B cell (primary cell): ENCODE results near the gene TMEM35B. TPM values are rescaled to one million over a fixed set of nuclear protein-coding genes. Genes with fewer than 3 reads are reported as not detected.

ENCODE experiments used
- ATAC-seq: fragments of 200-7000 bp; cut with Tn5 transposase; one replicate; pipeline ENCODE4 v1.10.0; 2021; ENCODE audit warnings: low read depth, mild to moderate bottlenecking, moderate number of reproducible peaks, moderate library complexity
- CTCF ChIA-PET: fragments of 350-600 bp; sonication (Branson Sonifier 250); formaldehyde crosslinking; loops from one replicate; lab custom pipeline; 2021; ENCODE audit warnings: antibody characterized with exemption, inconsistent platforms; lab: Charles Lee
- POLR2A ChIA-PET: fragments of 350-600 bp; sonication (Branson Sonifier 250); formaldehyde crosslinking; loops from one replicate; lab custom pipeline; 2021; ENCODE audit warnings: antibody characterized with exemption; lab: Charles Lee
- DNase-seq: peaks from one replicate; pipeline ENCODE4 v3.0.0; 2013
- H2AFZ ChIP-seq: 2 replicates; pipeline ENCODE4 v1.6.1; 2012; ENCODE audit warnings: mild to moderate bottlenecking, low read depth, low read length; ENCODE audit not compliant: insufficient read depth, poor library complexity, severe bottlenecking
- H3K27ac ChIP-seq, 2 donors: 1 replicate in 1 of 2; 2 replicates in 1 of 2; pipeline ENCODE4 v1.5.1; 2012 to 2013; ENCODE audit warnings: low read length in 2 of 2, mild to moderate bottlenecking in 2 of 2, moderate library complexity in 1 of 2
- H3K27me3 ChIP-seq, 4 experiments: fragments of 200-600 bp in 1 of 4; sonication (generic) in 1 of 4; replicated peaks in 1 of 4; 1 replicate in 2 of 4; 2 replicates in 2 of 4; pipeline versions ENCODE4 v1.6.1 to v1.7.0; 2013 to 2016; ENCODE audit warnings: low read length in 3 of 4, mild to moderate bottlenecking in 2 of 4, mixed read lengths in 1 of 4, moderate library complexity in 1 of 4; ENCODE audit not compliant: insufficient read depth in 4 of 4, control insufficient read depth in 3 of 4; ENCODE audit errors: control extremely low read depth in 1 of 4
- H3K36me3 ChIP-seq, 2 experiments: replicated peaks in 1 of 2; 1 replicate in 1 of 2; 2 replicates in 1 of 2; pipeline versions ENCODE4 v1.6.1 to v1.7.1; 2013; ENCODE audit warnings: low read length in 1 of 2; ENCODE audit not compliant: insufficient read depth in 2 of 2, control insufficient read depth in 1 of 2; ENCODE audit errors: control extremely low read depth in 1 of 2, extremely low read depth in 1 of 2
- H3K4me1 ChIP-seq, 2 donors: fragments of 200-600 bp in 1 of 2; sonication (generic) in 1 of 2; 1 replicate in 1 of 2; 2 replicates in 1 of 2; pipeline versions ENCODE4 v1.5.1 to v1.6.1; 2013 to 2017; ENCODE audit warnings: low read length in 2 of 2; ENCODE audit not compliant: control insufficient read depth in 2 of 2, insufficient read depth in 2 of 2
- H3K4me2 ChIP-seq: replicated peaks from 2 replicates; pipeline ENCODE3; 2012; ENCODE audit warnings: mild to moderate bottlenecking, low read depth, low read length; ENCODE audit not compliant: poor library complexity, severe bottlenecking
- H3K4me3 ChIP-seq, 5 experiments: fragments of 200-600 bp in 1 of 5; sonication (generic) in 1 of 5; 1 replicate in 3 of 5; 2 replicates in 2 of 5; pipeline versions ENCODE4 v1.5.1 to v1.7.0; 2011 to 2016; ENCODE audit warnings: low read length in 4 of 5, mild to moderate bottlenecking in 4 of 5, low read depth in 2 of 5, control low read depth in 1 of 5, moderate library complexity in 1 of 5; ENCODE audit not compliant: insufficient read depth in 1 of 5; ENCODE audit errors: control extremely low read depth in 1 of 5, extremely low read depth in 1 of 5
- H3K79me2 ChIP-seq: fragments of 200-600 bp; sonication (generic); one replicate; pipeline ENCODE4 v1.6.0; 2016; ENCODE audit warnings: low read length; ENCODE audit not compliant: control insufficient read depth, insufficient read depth
- H3K9ac ChIP-seq: fragments of 200-600 bp; sonication (generic); 2 replicates; pipeline ENCODE4 v1.6.1; 2017; ENCODE audit warnings: mild to moderate bottlenecking, low read length, moderate library complexity
- H3K9me3 ChIP-seq, 3 donors: one replicate each; pipeline versions ENCODE4 v1.6.1 to v1.7.1; 2013; ENCODE audit warnings: low read length in 2 of 3; ENCODE audit not compliant: control insufficient read depth in 2 of 3, insufficient read depth in 1 of 3; ENCODE audit errors: control extremely low read depth in 1 of 3
- H4K20me1 ChIP-seq: 2 replicates; pipeline ENCODE4 v1.6.0; 2012; ENCODE audit warnings: mild to moderate bottlenecking, low read length; ENCODE audit not compliant: insufficient read depth, control insufficient read depth, poor library complexity, severe bottlenecking
- H3K27ac Mint-ChIP-seq: one replicate; pipeline ENCODE4 v1.8.0; 2021; ENCODE audit warnings: mixed read lengths
- H3K27me3 Mint-ChIP-seq: one replicate; pipeline ENCODE4 v1.8.0; 2021; ENCODE audit warnings: mixed read lengths
- H3K4me1 Mint-ChIP-seq: one replicate; pipeline ENCODE4 v1.8.0; 2021; ENCODE audit warnings: mixed read lengths
- H3K4me3 Mint-ChIP-seq: one replicate; pipeline ENCODE4 v1.8.0; 2021; ENCODE audit warnings: mixed read lengths
- H3K9me3 Mint-ChIP-seq: one replicate; pipeline ENCODE4 v1.8.0; 2022; ENCODE audit warnings: mixed read lengths; ENCODE audit not compliant: insufficient read depth
- CTCF ChIP-seq: fragments of 200-600 bp; IDR thresholded peaks from one replicate; pipeline ENCODE4 v1.8.0; 2022; ENCODE audit warnings: antibody characterized with exemption, mild to moderate bottlenecking
- WGBS: methylation state at CpG from one replicate; pipeline ENCODE4 v1.1.5; 2013; ENCODE audit warnings: missing lambda C conversion rate; ENCODE audit not compliant: insufficient coverage; 5-methylcytosine and 5-hydroxymethylcytosine counted together
- intact Hi-C: fragments of 100-400 bp; cut with micrococcal nuclease; formaldehyde crosslinking; loops from one replicate; pipeline ENCODE4 v1.10.0; 2022
- polyA plus RNA-seq: library from polyadenylated mRNA; depleted of rRNA; stranded (reverse); fragments of >200 nt; gene quantifications from 2 replicates; pipeline ENCODE4 v1.2.3, GENCODE V29; 2012
- total RNA-seq, 2 donors: library from RNA; stranded (reverse); fragments of 120-200 nt in 1 of 2; gene quantifications; 1 replicate in 1 of 2; 2 replicates in 1 of 2; pipeline versions ENCODE4 v1.2.3 to v1.2.4, GENCODE V29; 2013 to 2022

Gene TMEM35B
- total and polyA plus RNA-seq, 2 donors (not counting 1 experiment from before 2014, with no cell fraction given), result 15.9 to 16.2 TPM

DNA sequence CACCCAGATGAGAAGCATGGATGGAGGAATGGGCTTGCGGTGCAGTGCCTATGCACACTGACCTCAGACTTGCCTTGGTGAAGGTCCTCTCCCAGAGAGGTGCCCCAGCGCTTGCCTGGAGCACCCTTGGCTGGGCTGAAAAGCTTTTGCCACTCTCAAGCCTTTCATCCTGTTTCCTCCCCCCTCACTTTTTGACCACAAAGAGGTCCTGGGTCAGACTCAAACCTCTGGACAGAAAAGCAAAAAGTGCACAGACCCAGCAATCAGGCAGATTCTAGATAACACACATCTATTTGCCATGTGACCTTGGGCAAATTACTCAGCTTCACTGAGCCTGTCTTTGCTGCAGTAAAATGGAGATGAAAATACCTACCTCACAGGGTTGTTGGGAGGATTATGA, 7.3 kb downstream of the TMEM35B start:
- peaks cover 27% of the 10 kb centered on the region for H4K20me1 ChIP-seq
- H3K9me3 ChIP-seq, result peaks cover 0 to 9% (median 0%) of the 10 kb centered on the region in 3 donors
- Mint-ChIP-seq H3K4me3 (no peak overlapping the region), H3K27me3 (no peaks in the 10 kb centered on the region), H3K4me1 (peaks cover 21% of the 10 kb centered on the region), H3K9me3 (peaks cover 3% of the 10 kb centered on the region), H3K27ac (no peak overlapping the region)
- 93% methylated on average over 1 of the region's 2 CpGs for WGBS
- no peaks in the 10 kb centered on the region for H3K27me3 ChIP-seq
- CTCF ChIA-PET, result no interaction called here
- TF ChIP-seq CTCF, result no peak
- no peak overlapping the region for H3K9ac ChIP-seq
- peaks cover 0 to 16% of the 10 kb centered on the region in 2 experiments for H3K36me3 ChIP-seq
- H3K4me1 ChIP-seq, result peaks cover 13 to 17% of the 10 kb centered on the region in 2 donors
- H3K79me2 ChIP-seq, result no peaks in the 10 kb centered on the region
- H2AFZ ChIP-seq, result no peak overlapping the region
- no peak overlapping the region for H3K27ac ChIP-seq
- POLR2A ChIA-PET, result no interaction called here
- H3K4me3 ChIP-seq, result no peak overlapping the region
- no peak overlapping the region for H3K4me2 ChIP-seq
- no peak for DNase-seq
- intact Hi-C loops, result no loop called here
- ATAC-seq, result no peak

GRCh38 chr1:34977210-34977471, 8.0 kb downstream of the TMEM35B start:
- peaks cover 0 to 15% of the 10 kb centered on the region in 2 experiments for H3K36me3 ChIP-seq
- H3K4me1 Mint-ChIP-seq, result peaks cover 18% of the 10 kb centered on the region
- H3K4me1 ChIP-seq, result peaks cover 10 to 11% of the 10 kb centered on the region in 2 donors
- H3K9me3 Mint-ChIP-seq, result peaks cover 3% of the 10 kb centered on the region
- H3K4me2 ChIP-seq, result no peak overlapping the region
- peaks cover 27% of the 10 kb centered on the region for H4K20me1 ChIP-seq
- no peak overlapping the region for H2AFZ ChIP-seq
- intact Hi-C loops, result no loop called here
- TF ChIP-seq CTCF, result no peak
- no peak overlapping the region for H3K9ac ChIP-seq
- ChIA-PET CTCF (no interaction called here), POLR2A (no interaction called here)
- peaks cover 0 to 9% (median 0%) of the 10 kb centered on the region in 3 donors for H3K9me3 ChIP-seq
- WGBS, result 97% methylated on average over 11 of the region's 13 CpGs
- ATAC-seq (no peak), DNase-seq (no peak)
- peaks cover 0 to 3% (median under 1%) of the 10 kb centered on the region in 4 experiments for H3K27me3 ChIP-seq
- H3K4me3 Mint-ChIP-seq, result no peak overlapping the region
- H3K27ac ChIP-seq, result no peak overlapping the region
- H3K79me2 ChIP-seq, result no peaks in the 10 kb centered on the region
- H3K27ac Mint-ChIP-seq, result no peak overlapping the region
- no peak overlapping the region for H3K4me3 ChIP-seq
- H3K27me3 Mint-ChIP-seq, result no peaks in the 10 kb centered on the region
